GM18498 (cell line): ENCODE measurements around the gene ANKMY1.
"Not testable (repeated sequence)": the region's sequence is repeated elsewhere in the genome, so short reads cannot be mapped to it uniquely, and the experiment has no call there.

Experiments used
- ATAC-seq: cut with Tn5 transposase; IDR thresholded peaks from one replicate; pipeline ENCODE4 v1.9.1; 2021; ENCODE audit warnings: mild to moderate bottlenecking, moderate library complexity; ENCODE audit not compliant: unreplicated experiment

Gene ANKMY1

DNA sequence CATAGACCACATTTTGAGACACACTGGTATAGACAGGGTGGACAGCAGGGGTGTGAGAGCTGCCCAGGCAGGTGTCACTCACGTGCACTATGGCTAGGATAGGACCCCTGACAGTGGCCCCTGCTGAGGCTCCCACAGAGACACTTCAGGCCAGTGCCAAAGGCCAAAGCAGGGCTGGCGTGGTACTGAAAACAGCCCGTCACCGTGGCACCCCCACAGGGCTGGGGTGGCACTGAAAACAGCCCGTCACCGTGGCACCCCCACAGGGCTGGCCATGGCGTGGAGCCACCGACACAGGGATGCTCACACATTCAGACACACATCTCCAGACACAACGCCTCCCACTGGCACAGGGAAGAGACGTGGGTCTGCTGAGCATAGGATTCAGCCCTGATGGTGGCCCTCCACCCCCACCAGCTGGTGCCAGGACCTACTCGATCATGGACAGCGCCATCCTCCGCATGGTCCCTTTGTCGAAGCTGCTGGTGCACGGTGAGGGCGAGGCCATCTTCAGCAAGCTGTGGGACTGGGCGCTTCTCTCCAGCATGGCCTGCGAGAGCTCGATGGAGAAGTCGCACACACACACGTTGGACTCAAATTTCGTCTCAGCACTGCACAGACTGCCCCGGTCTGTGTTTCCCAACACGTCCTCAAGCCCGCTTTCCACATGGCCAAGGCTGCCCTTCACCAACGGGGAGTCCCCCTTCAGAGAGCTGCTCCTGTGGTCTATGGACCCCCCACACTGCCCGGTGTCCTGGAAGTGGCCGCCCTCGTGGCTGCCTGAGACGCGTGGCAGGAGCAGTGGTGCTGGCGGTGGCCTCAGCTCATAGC lies 34.1 kb downstream of the ANKMY1 start:
- no peak for ATAC-seq

- no peak for ATAC-seq
Measured at GRCh38 chr2:240522406-240522805, 35.4 kb downstream of the ANKMY1 start.

DNA sequence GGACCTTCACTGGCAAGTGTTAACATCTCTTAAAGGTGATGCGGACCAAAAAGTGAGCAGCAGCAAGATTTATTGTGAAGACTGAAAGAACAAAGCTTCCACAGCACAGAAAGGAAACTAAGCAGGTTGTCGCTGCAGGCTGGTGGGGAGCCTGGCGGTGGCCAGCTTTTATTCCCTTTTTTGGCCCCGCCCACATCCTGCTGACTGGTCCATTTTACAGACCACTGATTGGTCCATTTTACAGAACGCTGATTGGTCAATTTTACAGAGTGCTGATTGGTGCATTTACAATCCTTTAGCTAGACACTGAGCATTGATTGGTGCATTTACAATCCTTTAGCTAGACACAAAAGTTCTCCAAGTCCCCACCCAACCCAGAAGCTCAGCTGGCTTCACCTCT lies 35.9 kb downstream of the ANKMY1 start:
- ATAC-seq: not testable (repeated sequence)

DNA sequence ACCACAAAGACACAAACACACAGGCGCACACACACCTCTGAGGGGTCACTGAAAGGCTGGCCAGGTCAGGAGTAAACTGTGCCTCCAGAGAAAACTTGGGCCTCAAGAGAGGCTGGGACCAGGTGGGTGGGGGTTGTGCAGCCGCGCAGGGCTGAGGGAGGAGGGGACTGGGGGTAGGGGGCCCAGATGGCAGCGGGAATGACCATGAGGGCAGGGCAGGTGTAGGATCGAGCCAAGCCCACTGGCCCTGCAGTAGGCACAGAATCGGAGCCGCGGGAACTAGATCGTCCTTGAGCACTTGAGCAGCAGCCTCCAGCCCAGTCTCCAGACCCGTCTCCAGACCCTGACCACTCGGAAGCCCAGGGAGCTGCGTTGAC lies 36.8 kb downstream of the ANKMY1 start:
- ATAC-seq: no peak

- no peak for ATAC-seq
Measured at GRCh38 chr2:240520130-240520973, 37.4 kb downstream of the ANKMY1 start.

- ATAC-seq: no peak
Measured at GRCh38 chr2:240519396-240520129, 38.2 kb downstream of the ANKMY1 start.

DNA sequence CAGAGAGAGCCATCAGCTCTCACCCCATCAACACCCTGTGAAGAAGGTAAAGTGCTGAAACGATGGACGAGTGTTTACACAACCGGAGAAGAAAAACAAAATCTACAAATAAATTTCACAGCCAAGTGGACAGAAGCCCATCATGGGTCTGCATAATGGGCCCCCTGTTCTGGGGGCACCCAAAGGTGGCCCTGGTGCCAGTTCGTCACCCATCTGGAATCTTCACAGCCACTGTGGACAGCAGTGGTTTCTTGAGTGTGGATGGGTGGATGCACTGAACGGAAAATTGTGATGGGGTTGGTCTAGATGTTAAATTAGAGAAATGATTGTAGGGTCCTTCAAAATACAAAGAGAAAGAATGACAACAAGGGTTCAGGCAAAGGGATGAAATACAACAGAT lies 38.8 kb downstream of the ANKMY1 start:
- no peak for ATAC-seq

GRCh38 chr2:240517342-240517741 lies 40.4 kb downstream of the ANKMY1 start:
- ATAC-seq: no peak

- ATAC-seq: no peak
Measured at GRCh38 chr2:240514631-240515030, 43.2 kb downstream of the ANKMY1 start.

DNA sequence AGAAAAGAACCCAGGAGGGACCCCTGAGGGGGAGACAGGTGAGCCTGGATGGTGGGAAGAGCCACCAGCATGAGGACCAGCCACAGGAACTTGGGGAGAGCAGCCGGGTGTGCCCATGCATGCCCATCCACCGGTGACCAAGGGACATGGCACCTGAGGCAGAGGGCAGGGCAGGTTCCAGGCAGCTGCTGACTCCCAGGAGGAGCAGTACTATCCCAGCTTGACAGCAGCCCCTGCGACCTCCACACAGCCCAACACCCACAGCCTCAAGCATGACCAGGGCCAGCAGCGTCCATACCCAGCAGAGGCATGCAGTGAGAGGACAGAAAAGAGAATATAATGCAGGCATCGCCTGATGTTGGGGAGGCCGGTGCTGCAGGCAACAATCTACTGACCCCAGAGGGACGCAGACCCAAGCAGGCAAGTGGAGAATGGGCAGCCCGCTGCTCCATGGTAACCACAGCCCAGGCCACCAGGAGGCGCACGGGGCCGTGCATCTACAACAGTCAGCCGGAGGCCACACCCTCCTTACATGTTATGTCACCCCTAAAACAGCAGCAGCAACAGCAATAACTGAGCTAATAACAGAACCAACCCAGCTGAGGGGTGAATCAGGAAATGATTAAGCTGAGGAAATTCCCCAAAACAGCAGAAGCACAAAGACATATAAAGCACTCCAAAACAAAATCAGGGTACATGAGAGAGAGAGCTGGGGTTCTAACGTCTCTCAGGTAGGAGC lies 44.1 kb downstream of the ANKMY1 start:
- peak; percentile 94 for ATAC-seq

DNA sequence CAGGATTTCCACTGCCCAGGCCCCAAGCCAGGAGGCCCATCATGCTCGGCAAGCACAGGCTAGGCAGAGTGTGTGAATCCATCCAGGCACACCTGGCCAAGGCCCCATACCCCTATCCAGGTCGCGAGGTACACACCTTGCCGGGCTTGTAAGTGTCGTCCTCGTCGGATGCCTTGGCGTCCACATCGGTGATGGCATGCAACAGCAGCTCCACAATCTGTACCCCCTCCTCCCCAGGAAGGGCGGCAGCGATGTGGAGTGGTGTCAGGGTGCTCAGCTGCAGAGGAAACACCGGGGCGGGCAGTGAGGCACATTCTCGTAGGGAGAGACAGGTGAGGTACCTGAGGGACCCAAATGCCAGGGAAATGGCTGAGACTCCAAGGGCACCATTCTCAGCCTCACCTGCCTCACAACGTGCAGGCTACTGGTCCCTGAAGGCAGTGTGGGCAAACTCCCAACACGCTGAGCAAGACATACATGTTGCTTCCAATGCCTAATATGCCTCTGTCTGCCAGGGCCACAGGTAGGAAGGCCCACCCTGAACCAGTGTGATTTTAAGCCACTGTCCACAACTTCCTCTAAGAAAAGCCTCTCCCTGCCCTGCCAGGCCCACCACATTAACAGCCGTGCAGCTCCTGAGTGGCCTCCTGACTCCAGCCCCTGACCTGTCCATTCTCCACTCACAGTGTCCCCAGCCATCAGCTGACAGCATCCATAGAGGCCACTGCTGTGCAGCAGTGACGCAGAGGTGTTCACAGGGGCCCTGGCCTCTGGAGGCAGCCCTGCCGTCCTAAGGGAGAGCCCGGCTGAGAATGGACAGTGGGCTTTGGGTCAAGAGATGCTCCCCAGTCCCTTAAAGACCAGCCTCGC lies 44.9 kb downstream of the ANKMY1 start:
- no peak for ATAC-seq

- ATAC-seq: no peak
Measured at GRCh38 chr2:240512109-240512485, 45.7 kb downstream of the ANKMY1 start.

DNA sequence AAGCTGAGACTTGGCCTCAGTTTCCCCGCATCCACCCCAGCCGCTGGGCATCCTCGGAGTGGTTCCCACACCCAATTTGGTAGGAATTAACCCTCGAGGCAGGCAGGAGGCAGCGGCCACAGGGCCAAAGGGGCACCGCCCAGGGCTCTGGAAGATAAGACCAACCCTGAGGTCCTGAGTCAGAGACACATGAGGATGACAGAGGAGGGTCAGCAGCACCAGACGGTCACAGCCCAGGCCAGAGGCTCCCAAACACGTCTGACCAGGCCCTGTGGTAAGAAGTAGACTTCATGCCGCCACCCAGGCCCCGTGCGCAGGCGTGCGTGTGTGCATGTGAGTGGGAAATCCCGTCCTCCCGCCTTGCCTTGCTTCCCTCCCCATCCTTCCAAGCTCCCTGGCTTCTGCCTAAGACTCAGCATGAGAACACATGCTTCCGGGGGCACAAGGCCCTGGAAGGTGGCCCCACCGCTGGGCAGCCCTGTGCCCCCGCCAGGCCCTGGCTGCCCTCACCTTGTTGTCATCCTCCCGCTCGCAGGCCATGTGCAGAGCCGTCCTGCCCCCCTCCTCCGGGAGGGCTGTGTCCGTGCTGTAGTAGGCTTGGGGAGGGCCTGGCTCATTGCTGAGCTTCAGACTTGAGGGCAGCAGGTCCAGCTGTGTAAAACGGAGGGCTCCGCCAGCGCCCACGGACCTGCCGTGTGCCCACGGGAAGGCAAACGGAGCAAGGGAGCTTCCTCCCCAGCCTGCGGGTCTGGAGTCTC lies 46.3 kb downstream of the ANKMY1 start:
- no peak for ATAC-seq

DNA sequence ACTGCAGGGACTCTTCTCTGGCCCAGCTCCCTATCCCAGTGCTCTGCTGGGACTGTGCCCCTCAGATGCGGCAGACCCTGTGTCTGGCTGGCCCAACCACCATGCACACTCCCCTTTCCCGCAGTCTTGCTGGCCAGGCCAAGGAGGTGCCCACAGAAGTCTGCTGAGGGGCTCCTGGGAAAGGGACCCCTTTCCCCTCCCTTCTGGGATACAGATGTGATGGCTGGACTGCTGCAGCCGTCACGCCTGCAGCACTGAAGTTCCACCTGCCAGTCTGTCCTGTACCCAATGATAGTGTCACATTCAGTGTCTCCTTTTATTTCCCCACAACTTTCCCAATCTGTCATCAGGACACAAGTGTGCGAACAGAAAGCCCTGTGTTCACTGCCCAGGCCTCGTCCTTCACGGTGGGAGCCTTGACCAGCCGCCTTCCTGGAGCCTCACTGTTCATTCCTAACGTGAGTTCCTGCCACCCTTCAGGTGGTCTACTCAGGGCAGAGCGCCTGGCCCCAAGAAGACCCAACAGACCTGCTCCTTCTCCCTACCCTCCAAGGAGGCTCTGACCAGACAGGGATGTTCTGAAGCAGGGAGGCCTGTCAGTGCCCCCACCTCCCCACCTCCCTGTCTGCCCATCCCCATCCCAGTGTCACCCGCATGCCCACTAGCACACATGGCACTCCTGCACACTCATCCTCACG lies 47.1 kb downstream of the ANKMY1 start:
- ATAC-seq: no peak

DNA sequence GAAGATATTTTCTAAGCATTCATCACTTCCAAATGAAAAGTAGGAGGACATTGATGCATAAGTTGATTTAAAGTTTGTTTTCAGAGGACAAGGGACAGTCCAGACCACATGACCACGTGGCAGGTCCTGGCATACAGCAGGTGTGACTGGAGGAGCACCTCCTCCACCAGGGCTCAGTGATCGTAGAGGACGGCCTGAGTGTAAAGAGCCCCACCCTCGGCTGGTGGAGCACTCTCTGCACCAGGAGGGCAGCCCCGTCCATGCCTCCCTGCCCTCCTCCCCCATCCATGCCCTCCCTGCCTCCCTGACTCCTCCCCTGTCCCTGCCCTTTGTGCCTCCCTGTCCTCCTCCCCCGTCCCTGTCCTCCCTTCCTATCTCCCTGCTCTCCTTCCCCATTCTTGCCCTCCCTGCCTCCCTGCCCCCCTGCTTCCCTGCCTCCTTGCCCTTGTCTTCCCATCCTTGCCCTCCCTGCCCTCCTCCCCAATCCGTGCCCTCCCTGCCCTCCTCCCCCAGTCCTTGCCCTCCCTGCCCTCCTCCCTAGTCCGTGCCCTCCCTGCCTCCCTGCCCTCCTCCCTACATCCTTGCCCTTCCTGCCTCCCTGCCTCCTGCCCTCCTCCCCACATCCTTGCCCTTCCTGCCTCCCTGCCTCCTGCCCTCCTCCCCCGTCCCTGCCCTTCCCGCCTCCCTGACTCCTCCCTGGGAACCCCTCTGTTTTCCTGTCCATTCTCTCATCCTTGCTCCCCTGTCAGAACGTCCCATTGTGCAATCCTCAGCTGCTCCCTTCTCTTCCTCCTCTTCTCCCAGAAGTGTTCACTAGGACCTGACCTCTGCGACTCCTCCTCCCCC lies 47.9 kb downstream of the ANKMY1 start:
- no peak for ATAC-seq

- ATAC-seq: no peak
Measured at GRCh38 chr2:240508832-240509545, 48.8 kb downstream of the ANKMY1 start.

GRCh38 chr2:240507778-240508251 lies 50.0 kb downstream of the ANKMY1 start:
- no peak for ATAC-seq
